Endothelial cell of umbilical vein (primary cell): ENCODE data around the gene ATP6V1G1. TPM values are rescaled to one million over a fixed set of nuclear protein-coding genes. Genes with fewer than 3 reads are reported as not detected.

Experiments
- BruUV-seq: library from RNA; stranded (reverse); fragments of 400-500 nt; replicated peaks from 2 replicates; lab custom pipeline; 2021; lab: Mats Ljungman, UMichigan
- CTCF ChIA-PET: fragments of 300-600, 350-600 bp; sonication (Branson Sonifier 250); formaldehyde crosslinking; loops from one replicate; lab custom pipeline; 2021; ENCODE audit warnings: antibody characterized with exemption, inconsistent platforms; lab: Charles Lee
- POLR2A ChIA-PET: fragments of 300-600, 350-600 bp; sonication (Branson Sonifier 250); formaldehyde crosslinking; loops from one replicate; lab custom pipeline; 2021; ENCODE audit warnings: antibody characterized with exemption, inconsistent platforms; lab: Charles Lee
- DNase-seq: peaks from one replicate; pipeline ENCODE4 v3.0.0-alpha.2; 2011; ENCODE audit warnings: low read depth, low spot score
- FAIRE-seq: peaks from 2 replicates; lab custom pipeline; 2011; peaks lifted over from hg19 to GRCh38; lab: Jason Lieb, UNC
- H2AFZ ChIP-seq: 2 replicates; pipeline ENCODE4 v1.6.0; 2012; ENCODE audit warnings: low read depth, low read length, control low read depth, inconsistent platforms
- H3K27ac ChIP-seq: 2 replicates; pipeline ENCODE4 v1.5.1; 2011; ENCODE audit warnings: low read depth, mild to moderate bottlenecking, control low read depth, low read length, moderate library complexity; ENCODE audit not compliant: insufficient read depth
- H3K27me3 ChIP-seq, 2 experiments: 2 replicates each; pipeline versions ENCODE4 v1.6.0 to v1.6.1; 2011; ENCODE audit warnings: low read length in 2 of 2, mixed read lengths in 1 of 2; ENCODE audit not compliant: control insufficient read depth in 2 of 2, insufficient read depth in 2 of 2
- H3K36me3 ChIP-seq, 2 experiments: 2 replicates in 1 of 2; 3 replicates in 1 of 2; pipeline ENCODE4 v1.5.1; 2011; ENCODE audit warnings: low read length in 2 of 2, mild to moderate bottlenecking in 1 of 2, moderate library complexity in 1 of 2; ENCODE audit not compliant: control insufficient read depth in 2 of 2, insufficient read depth in 2 of 2; ENCODE audit errors: extremely low read depth in 1 of 2
- H3K4me1 ChIP-seq: 3 replicates; pipeline ENCODE4 v1.5.1; 2011; ENCODE audit warnings: mild to moderate bottlenecking, low read length; ENCODE audit not compliant: control insufficient read depth, insufficient read depth; ENCODE audit errors: extremely low read depth
- H3K4me2 ChIP-seq: 2 replicates; pipeline ENCODE4 v1.6.1; 2011; ENCODE audit warnings: low read length, control low read depth, mixed read lengths; ENCODE audit not compliant: insufficient read depth
- H3K4me3 ChIP-seq, 3 experiments: fragments of 200-600 bp in 1 of 3; sonication (generic), shearing (Covaris generic) in 1 of 3; replicated peaks in 1 of 3; 2 replicates each; pipeline ENCODE4 v1.5.1; 2011 to 2016; ENCODE audit warnings: control low read depth in 3 of 3, low read length in 3 of 3, mild to moderate bottlenecking in 2 of 3, inconsistent platforms in 1 of 3, low read depth in 1 of 3, moderate library complexity in 1 of 3; ENCODE audit not compliant: insufficient read depth in 1 of 3
- H3K79me2 ChIP-seq: 2 replicates; pipeline ENCODE4 v1.6.0; 2012; ENCODE audit warnings: low read length, inconsistent platforms; ENCODE audit not compliant: control insufficient read depth, insufficient read depth
- H3K9ac ChIP-seq: replicated peaks from 2 replicates; pipeline ENCODE3; 2011; ENCODE audit warnings: low read length, control low read depth; ENCODE audit not compliant: insufficient read depth; ENCODE audit errors: extremely low read depth
- H3K9me1 ChIP-seq: replicated peaks from 3 replicates; pipeline ENCODE4 v1.6.0; 2011; ENCODE audit warnings: mild to moderate bottlenecking, low read length; ENCODE audit not compliant: control insufficient read depth, insufficient read depth; ENCODE audit errors: extremely low read depth
- H3K9me3 ChIP-seq: replicated peaks from 2 replicates; pipeline ENCODE4 v1.5.1; 2012; ENCODE audit warnings: low read length, inconsistent platforms; ENCODE audit not compliant: control insufficient read depth, insufficient read depth
- H4K20me1 ChIP-seq: replicated peaks from 2 replicates; pipeline ENCODE3; 2011; ENCODE audit warnings: mild to moderate bottlenecking, low read length; ENCODE audit not compliant: control insufficient read depth, insufficient read depth; ENCODE audit errors: extremely low read depth
- EZH2 ChIP-seq: IDR thresholded peaks from 2 replicates; pipeline ENCODE4 v1.6.1; 2012; ENCODE audit warnings: borderline replicate concordance, low read depth, mild to moderate bottlenecking, moderate library complexity, low read length, inconsistent platforms; ENCODE audit not compliant: severe bottlenecking
- FOS ChIP-seq: IDR thresholded peaks from 2 replicates; pipeline ENCODE4 v1.6.1; 2011; ENCODE audit warnings: mild to moderate bottlenecking, low read length, moderate library complexity, borderline replicate concordance; ENCODE audit not compliant: insufficient read depth
- GATA2 ChIP-seq: IDR thresholded peaks from 2 replicates; pipeline ENCODE4 v1.7.0; 2011; ENCODE audit warnings: low read depth, mild to moderate bottlenecking, moderate library complexity, mixed read lengths, low read length; ENCODE audit not compliant: insufficient read length, insufficient read depth
- JUN ChIP-seq: IDR thresholded peaks from 2 replicates; pipeline ENCODE4 v1.6.1; 2011; ENCODE audit warnings: borderline replicate concordance, low read depth; ENCODE audit not compliant: insufficient read length, insufficient read depth
- POLR2A ChIP-seq: IDR thresholded peaks from 2 replicates; pipeline ENCODE4 v1.6.1; 2012; ENCODE audit warnings: low read depth, mild to moderate bottlenecking, control low read depth, low read length
- dilution Hi-C: fragments of 300-500 bp; cut with MboI; formaldehyde crosslinking; loops from one replicate; pipeline ENCODE4 v1.15.0; 2019; ENCODE audit warnings: low sequenced_read_pairs; ENCODE audit not compliant: extremely low pct_ligation_motif_present
- intact Hi-C: fragments of 100-400 bp; cut with micrococcal nuclease; formaldehyde crosslinking; loops from one replicate; pipeline ENCODE4 v1.10.0; 2022
- polyA plus RNA-seq, 4 experiments: library from polyadenylated mRNA; depleted of rRNA in 3 of 4; stranded (reverse) in 3 of 4; unstranded in 1 of 4; fragments of >200 nt; gene quantifications; 2 replicates each; pipeline versions ENCODE4 v1.2.1 to v1.2.3, GENCODE V29; 2011 to 2012; ENCODE audit warnings: missing spikeins in 1 of 4
- total RNA-seq: library from RNA; stranded (reverse); gene quantifications from 2 replicates; pipeline ENCODE4 v1.2.3, GENCODE V29; 2021

The ATP6V1G1 gene
- total and polyA plus RNA-seq, 2 donors (not counting 3 experiments of a cell fraction or from before 2014, with no cell fraction given): 78.9 to 96.9 TPM

DNA sequence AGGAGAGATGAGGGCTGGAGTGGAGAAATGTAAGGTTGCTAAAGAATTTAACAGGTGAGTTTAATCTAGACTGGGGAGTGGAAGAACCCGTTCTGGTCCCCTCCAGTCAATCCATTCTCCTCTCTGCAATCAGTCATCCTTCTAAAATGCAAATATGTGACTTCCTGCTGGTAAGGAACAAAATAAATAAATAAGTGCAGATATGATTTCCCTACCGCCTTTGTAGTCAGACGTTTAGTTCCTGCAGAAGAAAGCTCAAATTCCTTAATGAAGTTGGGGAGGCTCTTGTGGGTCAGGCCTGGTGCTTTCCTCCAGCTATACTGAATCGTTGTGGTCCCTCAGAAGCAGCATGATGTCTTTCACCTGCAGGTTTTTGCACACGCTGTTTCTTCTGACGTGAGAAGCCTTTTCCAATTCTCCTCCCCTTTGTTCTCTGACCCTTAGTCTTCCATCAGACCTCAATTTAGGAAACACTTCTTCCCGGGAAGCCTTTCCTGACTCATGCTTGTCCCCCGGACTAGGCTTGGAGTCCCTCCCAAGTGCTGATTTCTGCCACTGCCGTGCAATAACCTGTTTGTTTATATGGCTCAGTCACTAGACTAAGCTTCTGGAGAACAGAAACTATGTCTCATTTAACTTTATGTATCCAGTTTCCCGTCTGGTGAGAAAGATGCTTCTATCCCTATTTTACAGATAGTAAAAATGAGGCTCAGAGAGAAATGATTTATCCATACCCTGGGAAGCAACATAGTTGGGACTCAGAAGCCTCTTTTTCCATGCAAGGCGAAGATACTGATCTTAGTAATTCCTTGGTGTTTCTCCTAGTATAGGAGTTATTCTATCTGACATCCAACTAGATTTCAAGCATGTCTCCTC is 1.3 kb downstream of the ATP6V1G1 start:
- Histone ChIP-seq H3K4me3 (peak overlapping the region; percentile 24 to 79 (median 73)), H3K4me2 (peak overlapping the region; percentile 81), H3K79me2 (peaks cover 61% of the 10 kb centered on the region), H4K20me1 (no peaks in the 10 kb centered on the region), H3K4me1 (peaks cover 26% of the 10 kb centered on the region), H3K9me1 (no peaks in the 10 kb centered on the region), H3K36me3 (peaks cover 5 to 7% of the 10 kb centered on the region in 2 experiments), H2AFZ (no peak overlapping the region), H3K27ac (peak overlapping the region; percentile 2), H3K9me3 (no peaks in the 10 kb centered on the region), H3K9ac (peak overlapping the region; percentile 91), H3K27me3 (no peaks in the 10 kb centered on the region)
- no peak for TF ChIP-seq JUN
- no peak for TF ChIP-seq POLR2A
- no peak for TF ChIP-seq EZH2
- TF ChIP-seq FOS: no peak
- DNase-seq (peak; percentile 62), FAIRE-seq (peak; percentile 49)
- ChIA-PET POLR2A (interaction anchor here (1.5 kb wide), 1 partner anchor 84 kb away, joined by 3 read pairs; no protein-coding TSS in a partner anchor), CTCF (interaction anchor here (1.5 to 2.9 kb wide), 3 partner anchors 37 to 85 kb away, joined by 7 to 24 read pairs (median 8); no protein-coding TSS in a partner anchor)
- intact Hi-C loops: loop anchor here (1.0 to 2.0 kb wide), 2 partner anchors 102 to 143 kb away; no protein-coding TSS in a partner anchor
- BruUV-seq: TSS peak; percentile 13
- dilution Hi-C loops: no loop called here

DNA sequence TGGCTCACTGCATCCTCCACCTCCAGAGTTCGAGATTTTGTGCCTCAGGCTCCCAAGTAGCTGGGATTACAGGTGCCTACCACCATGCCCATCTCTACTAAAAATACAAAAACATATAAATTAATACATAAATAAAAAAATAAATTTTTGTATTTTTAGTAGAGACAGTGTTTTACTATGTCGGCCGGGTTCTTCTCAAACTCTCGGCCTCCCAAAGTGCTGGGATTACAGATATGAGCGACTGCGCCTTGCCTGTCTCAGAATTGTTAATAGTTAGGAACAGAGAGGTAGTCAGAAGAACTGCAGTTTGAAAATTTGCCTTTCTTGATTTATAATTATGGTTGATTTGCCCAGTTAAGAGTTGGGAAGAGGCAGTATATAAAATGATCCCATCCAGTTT is 2.8 kb downstream of the ATP6V1G1 start:
- ChIA-PET CTCF (interaction anchor here (4.2 kb wide), 1 partner anchor 62 kb away, joined by 90 read pairs; no protein-coding TSS in a partner anchor), POLR2A (no interaction called here)
- DNase-seq (no peak), FAIRE-seq (no peak)
- Histone ChIP-seq H3K4me3 (no peak overlapping the region), H4K20me1 (no peaks in the 10 kb centered on the region), H3K9me1 (no peaks in the 10 kb centered on the region), H2AFZ (no peak overlapping the region), H3K79me2 (peaks cover 71% of the 10 kb centered on the region), H3K4me1 (peaks cover 26% of the 10 kb centered on the region), H3K36me3 (peaks cover 5 to 17% of the 10 kb centered on the region in 2 experiments), H3K9me3 (no peaks in the 10 kb centered on the region), H3K9ac (no peak overlapping the region), H3K4me2 (no peak overlapping the region), H3K27ac (no peak overlapping the region), H3K27me3 (no peaks in the 10 kb centered on the region)
- BruUV-seq: no TSS peak
- intact Hi-C loops: no loop called here
- TF ChIP-seq EZH2 (no peak), GATA2 (no peak)
- dilution Hi-C loops: no loop called here
